B cell (primary cell): Measurements from ENCODE around the gene CMIP. TPM values are rescaled to one million over a fixed set of nuclear protein-coding genes. Genes with fewer than 3 reads are reported as not detected.

Experiments
- ATAC-seq: fragments of 200-7000 bp; cut with Tn5 transposase; one replicate; pipeline ENCODE4 v1.10.0; 2021; ENCODE audit warnings: low read depth, mild to moderate bottlenecking, moderate number of reproducible peaks, moderate library complexity
- CTCF ChIA-PET: fragments of 350-600 bp; sonication (Branson Sonifier 250); formaldehyde crosslinking; loops from one replicate; lab custom pipeline; 2021; ENCODE audit warnings: antibody characterized with exemption, inconsistent platforms; lab: Charles Lee
- POLR2A ChIA-PET: fragments of 350-600 bp; sonication (Branson Sonifier 250); formaldehyde crosslinking; loops from one replicate; lab custom pipeline; 2021; ENCODE audit warnings: antibody characterized with exemption; lab: Charles Lee
- DNase-seq: peaks from one replicate; pipeline ENCODE4 v3.0.0; 2013
- H2AFZ ChIP-seq: 2 replicates; pipeline ENCODE4 v1.6.1; 2012; ENCODE audit warnings: mild to moderate bottlenecking, low read depth, low read length; ENCODE audit not compliant: insufficient read depth, poor library complexity, severe bottlenecking
- H3K27ac ChIP-seq, 2 donors: 1 replicate in 1 of 2; 2 replicates in 1 of 2; pipeline ENCODE4 v1.5.1; 2012 to 2013; ENCODE audit warnings: low read length in 2 of 2, mild to moderate bottlenecking in 2 of 2, moderate library complexity in 1 of 2
- H3K27me3 ChIP-seq, 4 experiments: fragments of 200-600 bp in 1 of 4; sonication (generic) in 1 of 4; replicated peaks in 1 of 4; 1 replicate in 2 of 4; 2 replicates in 2 of 4; pipeline versions ENCODE4 v1.6.1 to v1.7.0; 2013 to 2016; ENCODE audit warnings: low read length in 3 of 4, mild to moderate bottlenecking in 2 of 4, mixed read lengths in 1 of 4, moderate library complexity in 1 of 4; ENCODE audit not compliant: insufficient read depth in 4 of 4, control insufficient read depth in 3 of 4; ENCODE audit errors: control extremely low read depth in 1 of 4
- H3K36me3 ChIP-seq, 2 experiments: replicated peaks in 1 of 2; 1 replicate in 1 of 2; 2 replicates in 1 of 2; pipeline versions ENCODE4 v1.6.1 to v1.7.1; 2013; ENCODE audit warnings: low read length in 1 of 2; ENCODE audit not compliant: insufficient read depth in 2 of 2, control insufficient read depth in 1 of 2; ENCODE audit errors: control extremely low read depth in 1 of 2, extremely low read depth in 1 of 2
- H3K4me1 ChIP-seq, 2 donors: fragments of 200-600 bp in 1 of 2; sonication (generic) in 1 of 2; 1 replicate in 1 of 2; 2 replicates in 1 of 2; pipeline versions ENCODE4 v1.5.1 to v1.6.1; 2013 to 2017; ENCODE audit warnings: low read length in 2 of 2; ENCODE audit not compliant: control insufficient read depth in 2 of 2, insufficient read depth in 2 of 2
- H3K4me2 ChIP-seq: replicated peaks from 2 replicates; pipeline ENCODE3; 2012; ENCODE audit warnings: mild to moderate bottlenecking, low read depth, low read length; ENCODE audit not compliant: poor library complexity, severe bottlenecking
- H3K4me3 ChIP-seq, 5 experiments: fragments of 200-600 bp in 1 of 5; sonication (generic) in 1 of 5; 1 replicate in 3 of 5; 2 replicates in 2 of 5; pipeline versions ENCODE4 v1.5.1 to v1.7.0; 2011 to 2016; ENCODE audit warnings: low read length in 4 of 5, mild to moderate bottlenecking in 4 of 5, low read depth in 2 of 5, control low read depth in 1 of 5, moderate library complexity in 1 of 5; ENCODE audit not compliant: insufficient read depth in 1 of 5; ENCODE audit errors: control extremely low read depth in 1 of 5, extremely low read depth in 1 of 5
- H3K79me2 ChIP-seq: fragments of 200-600 bp; sonication (generic); one replicate; pipeline ENCODE4 v1.6.0; 2016; ENCODE audit warnings: low read length; ENCODE audit not compliant: control insufficient read depth, insufficient read depth
- H3K9ac ChIP-seq: fragments of 200-600 bp; sonication (generic); 2 replicates; pipeline ENCODE4 v1.6.1; 2017; ENCODE audit warnings: mild to moderate bottlenecking, low read length, moderate library complexity
- H3K9me3 ChIP-seq, 3 donors: one replicate each; pipeline versions ENCODE4 v1.6.1 to v1.7.1; 2013; ENCODE audit warnings: low read length in 2 of 3; ENCODE audit not compliant: control insufficient read depth in 2 of 3, insufficient read depth in 1 of 3; ENCODE audit errors: control extremely low read depth in 1 of 3
- H4K20me1 ChIP-seq: 2 replicates; pipeline ENCODE4 v1.6.0; 2012; ENCODE audit warnings: mild to moderate bottlenecking, low read length; ENCODE audit not compliant: insufficient read depth, control insufficient read depth, poor library complexity, severe bottlenecking
- H3K27ac Mint-ChIP-seq: one replicate; pipeline ENCODE4 v1.8.0; 2021; ENCODE audit warnings: mixed read lengths
- H3K27me3 Mint-ChIP-seq: one replicate; pipeline ENCODE4 v1.8.0; 2021; ENCODE audit warnings: mixed read lengths
- H3K4me1 Mint-ChIP-seq: one replicate; pipeline ENCODE4 v1.8.0; 2021; ENCODE audit warnings: mixed read lengths
- H3K4me3 Mint-ChIP-seq: one replicate; pipeline ENCODE4 v1.8.0; 2021; ENCODE audit warnings: mixed read lengths
- H3K9me3 Mint-ChIP-seq: one replicate; pipeline ENCODE4 v1.8.0; 2022; ENCODE audit warnings: mixed read lengths; ENCODE audit not compliant: insufficient read depth
- CTCF ChIP-seq: fragments of 200-600 bp; IDR thresholded peaks from one replicate; pipeline ENCODE4 v1.8.0; 2022; ENCODE audit warnings: antibody characterized with exemption, mild to moderate bottlenecking
- EZH2 ChIP-seq: IDR thresholded peaks from 2 replicates; pipeline ENCODE4 v1.6.1; 2012; ENCODE audit warnings: borderline replicate concordance, low read depth, mild to moderate bottlenecking, moderate library complexity, low read length; ENCODE audit not compliant: insufficient read depth, poor library complexity, severe bottlenecking
- WGBS: methylation state at CpG from one replicate; pipeline ENCODE4 v1.1.5; 2013; ENCODE audit warnings: missing lambda C conversion rate; ENCODE audit not compliant: insufficient coverage; 5-methylcytosine and 5-hydroxymethylcytosine counted together
- intact Hi-C: fragments of 100-400 bp; cut with micrococcal nuclease; formaldehyde crosslinking; loops from one replicate; pipeline ENCODE4 v1.10.0; 2022
- polyA plus RNA-seq: library from polyadenylated mRNA; depleted of rRNA; stranded (reverse); fragments of >200 nt; gene quantifications from 2 replicates; pipeline ENCODE4 v1.2.3, GENCODE V29; 2012
- small RNA-seq: library from RNA; depleted of rRNA; stranded (forward); fragments of <200 nt; gene quantifications from one replicate; pipeline ENCODE3, GENCODE V24; 2012; ENCODE audit warnings: low replicate concordance, low read depth; ENCODE audit not compliant: insufficient read length
- total RNA-seq, 2 donors: library from RNA; stranded (reverse); fragments of 120-200 nt in 1 of 2; gene quantifications; 1 replicate in 1 of 2; 2 replicates in 1 of 2; pipeline versions ENCODE4 v1.2.3 to v1.2.4, GENCODE V29; 2013 to 2022

The CMIP gene
- total and polyA plus RNA-seq, 2 donors (not counting 1 experiment from before 2014, with no cell fraction given) = 27.1 to 155 TPM

DNA sequence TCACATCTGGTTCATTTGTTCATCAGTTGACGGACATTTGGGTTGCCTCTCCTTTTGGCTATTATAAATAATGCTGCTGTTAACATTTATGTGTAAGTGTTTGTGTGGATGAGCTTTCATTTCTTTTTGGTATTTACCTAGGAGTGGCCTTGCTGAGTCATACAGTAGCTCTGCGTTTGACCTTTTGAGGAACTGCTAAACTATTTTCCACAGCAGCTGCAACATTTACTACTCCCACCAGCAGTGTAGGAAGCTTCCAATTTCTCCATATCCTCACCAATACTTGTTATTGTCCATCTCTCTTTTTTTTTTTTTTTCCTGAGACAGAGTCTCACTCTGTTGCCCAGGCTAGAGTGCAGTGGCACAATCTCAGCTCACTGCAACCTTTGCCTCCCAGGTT is 313.8 kb downstream of the CMIP start:
- CTCF ChIA-PET = interaction anchor here (0.9 to 2.8 kb wide), 4 partner anchors 8 to 128 kb away, joined by 3 to 15 read pairs (median 3); no protein-coding TSS in a partner anchor
- no peaks in the 10 kb centered on the region for H3K9me3 Mint-ChIP-seq
- H3K9ac ChIP-seq = no peak overlapping the region
- no peak overlapping the region for H3K27ac ChIP-seq
- H3K36me3 ChIP-seq = peaks cover 4 to 33% of the 10 kb centered on the region in 2 experiments
- DNase-seq (no peak), ATAC-seq (peak; percentile 43)
- H3K27me3 Mint-ChIP-seq = no peaks in the 10 kb centered on the region
- H3K4me3 ChIP-seq = no peak overlapping the region
- H3K9me3 ChIP-seq = no peaks in the 10 kb centered on the region
- TF ChIP-seq EZH2 (no peak), CTCF (no peak)
- no CpG with 5 or more reads among the region's 2 CpGs for WGBS
- no peak overlapping the region for H2AFZ ChIP-seq
- no peak overlapping the region for H3K4me3 Mint-ChIP-seq
- H3K79me2 ChIP-seq = peaks cover 83% of the 10 kb centered on the region
- POLR2A ChIA-PET = interaction anchor here (0.7 kb wide), 1 partner anchor 77 kb away, joined by 3 read pairs; no protein-coding TSS in a partner anchor
- H3K4me2 ChIP-seq = no peak overlapping the region
- H3K27ac Mint-ChIP-seq = peak overlapping the region; percentile 74
- H3K27me3 ChIP-seq = no peaks in the 10 kb centered on the region
- peaks cover 38% of the 10 kb centered on the region for H3K4me1 Mint-ChIP-seq
- peaks cover 28 to 40% of the 10 kb centered on the region in 2 donors for H3K4me1 ChIP-seq
- no peaks in the 10 kb centered on the region for H4K20me1 ChIP-seq
- intact Hi-C loops = loop anchor here (1.0 kb wide), 1 partner anchor 21 kb away; the partner anchor contains the start of gene PLCG2

Small RNA genes lying within 50 kb of the gene (small RNA-seq; reads per million reads assigned to genes)
- gene MIR6504 = not detected
- not detected for gene MIR7854

Other genes starting within 250 kb of the CMIP start
- not detected in 2 replicates for gene BCO1, start 206.1 kb upstream of the CMIP start, total RNA-seq
- not detected in 2 replicates for gene BCO1, start 206.1 kb upstream of the CMIP start, polyA plus RNA-seq
- gene GAN, start 129.8 kb upstream of the CMIP start, total RNA-seq = 6.9 and 11.6 TPM in 2 replicates
- gene GAN, start 129.8 kb upstream of the CMIP start, polyA plus RNA-seq = 0.75 and 0.79 TPM in 2 replicates